GM19467 (cell line): Measurements from ENCODE around the gene GLP2R.

Experiments used
- ATAC-seq: cut with Tn5 transposase; IDR thresholded peaks from one replicate; pipeline ENCODE4 v1.9.1; 2021; ENCODE audit warnings: mild to moderate bottlenecking, moderate library complexity; ENCODE audit not compliant: unreplicated experiment

The GLP2R gene

GRCh38 chr17:9897372-9897968 lies 71.7 kb downstream of the GLP2R start:
- ATAC-seq: no peak

- ATAC-seq: no peak
These were observed 73.1 kb downstream of the GLP2R start for GRCh38 chr17:9898812-9899211.

- ATAC-seq: no peak
These were observed 73.7 kb downstream of the GLP2R start for GRCh38 chr17:9899280-9900043.

GRCh38 chr17:9900044-9900594 lies 74.4 kb downstream of the GLP2R start:
- ATAC-seq: no peak

GRCh38 chr17:9900784-9901183 lies 75.1 kb downstream of the GLP2R start:
- ATAC-seq: no peak

- no peak for ATAC-seq
These were observed 76.4 kb downstream of the GLP2R start for GRCh38 chr17:9902120-9902519.

- no peak for ATAC-seq
These were observed 78.8 kb downstream of the GLP2R start for GRCh38 chr17:9904277-9905077.

GRCh38 chr17:9905078-9905415 lies 79.3 kb downstream of the GLP2R start, which contains the start of gene RCVRN:
TSS of gene RCVRN (minus strand) at chr17:9905271. CDS start at chr17:9905180, 91 bp downstream.
- no peak for ATAC-seq

- no peak for ATAC-seq
These were observed 80.2 kb downstream of the GLP2R start for GRCh38 chr17:9905902-9906301.

GRCh38 chr17:9906616-9907015 lies 80.9 kb downstream of the GLP2R start:
- no peak for ATAC-seq

GRCh38 chr17:9907131-9907530 lies 81.4 kb downstream of the GLP2R start:
- no peak for ATAC-seq

- ATAC-seq: no peak
These were observed 82.3 kb downstream of the GLP2R start for GRCh38 chr17:9907883-9908648.

- ATAC-seq: no peak
These were observed 82.9 kb downstream of the GLP2R start for GRCh38 chr17:9908649-9909042.

GRCh38 chr17:9911089-9911488 lies 85.4 kb downstream of the GLP2R start:
- ATAC-seq: no peak

GRCh38 chr17:9912121-9913099 lies 86.7 kb downstream of the GLP2R start:
- ATAC-seq: no peak

- no peak for ATAC-seq
These were observed 87.8 kb downstream of the GLP2R start for GRCh38 chr17:9913476-9913875.

- ATAC-seq: no peak
These were observed 90.4 kb downstream of the GLP2R start for GRCh38 chr17:9916108-9916507.

GRCh38 chr17:9917131-9917530 lies 91.4 kb downstream of the GLP2R start:
- ATAC-seq: no peak

GRCh38 chr17:9917801-9918200 lies 92.1 kb downstream of the GLP2R start:
- no peak for ATAC-seq

- ATAC-seq: no peak
These were observed 92.6 kb downstream of the GLP2R start for GRCh38 chr17:9918352-9918751.
